ENCODE results near the gene UBE4A. TPM values are rescaled to one million over a fixed set of nuclear protein-coding genes. Genes with fewer than 3 reads are reported as not detected.

Gene UBE4A
- total RNA-seq, 2 experiments from 2014 or later, result 54.0 to 55.7 TPM

DNA sequence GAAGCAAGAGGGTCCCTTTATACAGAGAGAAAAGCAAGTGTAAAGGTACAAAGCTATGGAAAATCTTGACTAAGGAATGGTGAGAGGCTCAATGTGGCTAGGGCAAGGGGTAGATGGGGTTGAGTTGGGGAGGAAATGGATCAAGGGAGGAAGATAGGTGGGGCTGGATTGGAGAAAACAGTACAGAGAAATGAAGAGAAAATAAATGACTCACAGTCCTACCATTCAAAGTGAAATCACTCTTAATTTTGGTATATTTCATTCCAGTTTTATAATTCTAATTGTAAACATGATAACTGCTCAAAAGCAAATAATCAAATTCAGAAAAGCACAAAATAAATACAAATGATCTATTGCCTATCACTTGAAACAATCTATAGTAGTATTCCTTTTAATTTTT, 16.6 kb downstream of the UBE4A start:
- CTCF ChIA-PET, result interaction anchor here (1.1 kb wide), 1 partner anchor 14 kb away, joined by 3 read pairs; no protein-coding TSS in a partner anchor

DNA sequence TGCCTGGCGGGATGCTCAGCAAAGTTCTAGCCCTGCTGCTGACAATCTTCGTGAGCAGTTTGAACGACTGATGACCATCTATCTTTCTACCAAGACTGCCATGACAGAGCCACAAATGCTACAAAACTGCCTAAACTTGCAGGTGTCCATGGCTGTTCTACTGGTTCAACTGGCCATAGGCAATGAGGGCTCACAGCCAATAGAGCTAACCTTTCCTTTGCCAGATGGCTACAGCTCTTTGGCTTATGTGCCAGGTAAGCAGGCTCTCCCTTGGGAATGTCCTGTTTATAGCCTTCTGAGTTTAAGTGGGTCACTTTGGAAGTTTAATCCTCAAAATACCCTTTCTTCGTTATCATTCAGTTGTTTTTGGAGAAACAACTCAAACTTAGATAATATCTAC, 20.1 kb downstream of the UBE4A start:
- ChIA-PET CTCF (interaction anchor here (0.7 to 1.2 kb wide), 6 partner anchors 14 to 110 kb away, joined by 3 to 4 read pairs (median 4); no protein-coding TSS in a partner anchor), POLR2A (interaction anchor here (0.6 to 0.8 kb wide), 2 partner anchors 19 to 28 kb away, joined by 3 to 4 read pairs; no protein-coding TSS in a partner anchor)

More for the DNA sequence above, 16.6 kb downstream of the UBE4A start:
- POLR2A ChIA-PET, result interaction anchor here (0.6 kb wide), 1 partner anchor 35 kb away, joined by 3 read pairs; no protein-coding TSS in a partner anchor

DNA sequence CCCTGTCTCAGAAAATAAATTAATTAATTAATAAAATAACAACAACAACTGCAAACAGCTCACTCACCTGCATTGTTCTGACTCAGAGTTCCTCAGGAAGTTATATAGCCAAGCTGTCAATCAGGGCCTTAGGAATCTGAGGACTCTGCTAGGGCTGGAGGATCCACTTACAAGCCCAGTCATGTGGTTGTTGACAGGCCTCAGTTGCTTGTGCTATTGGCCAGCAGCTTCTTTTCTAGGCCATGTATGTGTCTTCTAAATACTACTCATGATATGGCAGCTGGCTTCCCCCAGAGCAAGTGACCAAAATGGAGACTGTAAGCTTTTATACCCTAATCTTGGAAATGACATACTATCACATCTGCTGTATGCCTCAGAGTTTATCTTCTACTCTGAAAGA, 21.2 kb downstream of the UBE4A start:
- CTCF ChIA-PET, result interaction anchor here (1.1 kb wide), 1 partner anchor 18 kb away, joined by 3 read pairs; no protein-coding TSS in a partner anchor
- POLR2A ChIA-PET, result interaction anchor here (0.6 kb wide), 1 partner anchor 16 kb away, joined by 4 read pairs; no protein-coding TSS in a partner anchor

DNA sequence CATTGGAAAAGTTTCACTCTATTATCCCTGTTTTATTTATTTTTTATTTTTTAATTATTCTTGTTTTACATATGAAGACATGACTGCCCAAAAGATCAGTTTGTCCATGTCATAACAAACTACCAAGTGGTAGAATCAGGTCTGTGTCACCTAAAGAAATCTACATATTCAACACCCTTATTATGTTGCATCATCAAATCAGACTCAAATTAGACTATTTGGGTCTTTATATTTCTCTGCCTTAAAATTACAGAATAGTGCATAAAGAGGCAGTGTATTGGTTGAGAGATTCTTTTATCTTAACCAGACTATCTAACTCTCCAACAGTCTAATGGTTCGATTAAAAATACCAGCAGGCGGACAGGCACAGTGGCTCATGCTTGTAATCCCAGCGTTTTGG, 23.6 kb downstream of the UBE4A start:
- CTCF ChIA-PET, result interaction anchor here (0.6 kb wide), 1 partner anchor 98 kb away, joined by 3 read pairs; no protein-coding TSS in a partner anchor
- POLR2A ChIA-PET, result interaction anchor here (0.6 kb wide), 1 partner anchor 414 kb away, joined by 8 read pairs; no protein-coding TSS in a partner anchor

DNA sequence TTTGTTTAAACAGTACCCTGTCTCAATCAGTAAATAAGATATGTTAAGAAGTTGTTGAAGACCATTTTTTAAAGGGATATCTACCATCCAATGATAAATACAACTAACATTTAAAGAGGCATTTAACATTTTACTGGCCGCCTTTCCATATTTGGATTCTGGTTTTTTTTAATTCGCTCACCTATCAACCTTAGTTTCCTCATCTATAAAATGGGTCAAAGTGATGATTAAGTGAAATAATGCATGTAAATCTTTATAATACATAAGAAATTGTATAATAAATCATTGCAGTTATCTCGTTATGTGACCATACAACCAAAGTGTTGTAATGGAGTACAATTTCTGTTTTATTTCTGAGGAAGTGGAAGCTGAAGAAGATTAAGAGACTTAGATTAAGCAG, 24.3 kb downstream of the UBE4A start:
- POLR2A ChIA-PET, result no interaction called here
- CTCF ChIA-PET, result no interaction called here

DNA sequence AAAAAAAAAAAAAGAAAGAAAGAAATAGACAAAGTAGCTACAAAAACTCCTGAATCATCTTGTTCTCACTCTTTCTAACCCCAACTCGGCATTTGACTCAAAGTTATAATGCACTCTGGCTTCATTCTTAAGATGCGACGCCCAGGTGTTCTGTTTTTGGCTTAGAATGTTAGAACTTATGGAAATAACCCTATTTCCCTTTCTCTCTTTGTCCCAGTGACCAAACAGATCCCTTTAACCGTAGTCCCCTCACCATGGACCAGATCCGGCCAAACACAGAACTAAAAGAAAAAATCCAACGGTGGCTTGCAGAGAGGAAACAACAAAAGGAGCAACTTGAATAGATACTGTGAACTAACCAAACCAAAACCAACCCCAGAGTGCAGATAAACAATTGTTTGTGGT, 36.7 kb downstream of the UBE4A start:
- ChIA-PET POLR2A (interaction anchor here (0.6 to 1.1 kb wide), 3 partner anchors 9 to 618 kb away, joined by 3 to 4 read pairs (median 4); no protein-coding TSS in a partner anchor), CTCF (no interaction called here)

DNA sequence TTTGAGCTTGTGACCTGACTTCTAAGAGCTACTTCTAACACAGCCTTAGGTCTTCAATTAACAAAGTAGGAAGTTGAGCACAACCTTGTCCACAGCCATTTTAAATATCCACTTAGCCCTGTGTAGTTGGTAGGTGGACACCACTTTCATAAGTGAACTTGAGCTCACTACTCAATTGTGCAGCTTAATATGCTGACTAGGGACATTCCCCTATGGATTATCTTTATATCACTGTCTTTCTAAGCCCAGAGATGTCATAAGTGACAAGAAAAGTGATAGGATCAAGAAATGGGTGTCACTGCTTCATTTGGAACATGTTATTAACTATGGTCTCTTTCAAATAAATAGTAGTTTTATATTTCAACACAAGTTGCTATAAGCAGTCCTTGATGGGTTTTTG, 38.0 kb downstream of the UBE4A start:
- POLR2A ChIA-PET, result interaction anchor here (0.6 kb wide), 1 partner anchor 133 kb away, joined by 3 read pairs; no protein-coding TSS in a partner anchor
- CTCF ChIA-PET, result interaction anchor here (1.6 to 1.8 kb wide), 2 partner anchors 17 to 45 kb away, joined by 3 to 5 read pairs; no protein-coding TSS in a partner anchor

DNA sequence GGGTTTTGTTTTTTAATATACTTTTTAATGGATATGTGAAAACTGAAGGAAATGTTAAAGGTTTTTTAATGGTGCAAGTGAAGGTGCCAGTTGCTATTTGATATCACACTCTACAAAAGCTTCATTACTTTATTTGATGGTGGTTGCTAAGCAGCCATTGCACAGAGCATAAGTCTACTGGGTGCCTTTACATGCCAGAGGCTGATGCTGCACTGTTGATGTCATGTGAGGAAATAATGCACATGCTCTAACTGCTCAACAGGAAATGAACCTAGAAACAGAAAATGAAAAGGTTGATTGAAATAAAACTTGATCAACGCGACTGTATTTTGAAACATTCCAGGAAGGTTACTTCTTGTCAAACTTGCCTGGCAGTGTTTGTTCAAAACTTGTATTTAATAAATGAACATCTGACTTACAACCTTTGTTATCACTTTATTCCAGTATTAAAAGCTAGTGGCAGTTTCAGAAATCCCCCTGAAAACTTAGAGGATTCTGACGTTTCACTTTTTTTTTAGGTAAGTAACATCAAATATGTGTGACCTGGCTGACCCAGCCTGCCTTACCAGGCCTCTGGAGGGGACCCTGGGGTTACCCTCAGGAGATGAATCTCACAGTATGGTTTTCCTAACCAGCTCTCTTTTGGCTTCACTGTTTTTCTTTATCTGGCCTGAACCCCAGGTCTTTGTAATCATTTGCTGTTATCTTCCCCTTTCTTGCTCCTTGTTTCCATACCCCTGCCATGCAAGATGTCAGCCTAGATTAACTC, 39.6 kb downstream of the UBE4A start:
- ChIA-PET CTCF (interaction anchor here (0.8 to 1.8 kb wide), 5 partner anchors 13 to 76 kb away, joined by 3 to 5 read pairs (median 3); no protein-coding TSS in a partner anchor), POLR2A (interaction anchor here (0.5 to 1.1 kb wide), 3 partner anchors 19 to 200 kb away, joined by 4 to 5 read pairs (median 4); partner anchors contain the start of gene KMT2A)

DNA sequence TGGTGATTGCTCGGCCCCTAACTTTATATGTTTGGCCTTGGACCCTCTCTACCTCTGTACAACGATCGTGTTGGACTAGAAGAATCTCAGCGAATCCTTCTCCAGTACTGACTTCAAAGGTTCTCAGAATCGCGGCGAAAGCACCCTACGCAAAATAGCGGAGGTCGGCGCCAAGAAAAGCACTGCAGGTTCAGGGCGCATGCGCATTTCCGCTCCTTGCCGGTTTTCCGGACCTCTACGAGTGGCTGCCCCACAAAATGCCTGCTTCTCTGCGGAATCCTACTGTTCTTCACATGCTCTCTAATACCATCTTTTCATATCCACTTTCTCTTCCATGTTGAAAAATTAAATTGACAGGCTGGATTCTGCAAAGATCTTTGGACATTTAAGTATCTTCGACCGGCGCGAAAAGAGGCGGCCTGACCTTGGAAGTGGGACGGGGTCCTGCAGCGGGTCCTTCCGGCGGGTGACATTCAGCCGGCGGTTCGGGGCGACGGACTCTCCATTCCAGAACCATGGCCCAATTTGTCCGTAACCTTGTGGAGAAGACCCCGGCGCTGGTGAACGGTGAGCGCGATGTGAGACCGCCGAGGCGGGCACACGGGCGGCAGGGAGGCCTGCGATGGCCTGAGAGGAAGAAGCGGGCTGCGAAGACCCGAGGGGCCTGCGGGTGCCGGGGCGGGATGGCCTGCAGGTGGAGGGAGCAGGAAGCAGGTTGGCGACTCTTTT, 41.9 kb downstream of the UBE4A start, which contains the start of gene ATP5MG:
Gene ATP5MG (plus strand): TSS at position 456 of the 729 bp plus-strand sequence. CDS start 60 bp downstream, at position 516.
- POLR2A ChIA-PET, result interaction anchor here (0.5 to 1.5 kb wide), 3 partner anchors 34 to 46 kb away, joined by 3 to 7 read pairs (median 3); no protein-coding TSS in a partner anchor

DNA sequence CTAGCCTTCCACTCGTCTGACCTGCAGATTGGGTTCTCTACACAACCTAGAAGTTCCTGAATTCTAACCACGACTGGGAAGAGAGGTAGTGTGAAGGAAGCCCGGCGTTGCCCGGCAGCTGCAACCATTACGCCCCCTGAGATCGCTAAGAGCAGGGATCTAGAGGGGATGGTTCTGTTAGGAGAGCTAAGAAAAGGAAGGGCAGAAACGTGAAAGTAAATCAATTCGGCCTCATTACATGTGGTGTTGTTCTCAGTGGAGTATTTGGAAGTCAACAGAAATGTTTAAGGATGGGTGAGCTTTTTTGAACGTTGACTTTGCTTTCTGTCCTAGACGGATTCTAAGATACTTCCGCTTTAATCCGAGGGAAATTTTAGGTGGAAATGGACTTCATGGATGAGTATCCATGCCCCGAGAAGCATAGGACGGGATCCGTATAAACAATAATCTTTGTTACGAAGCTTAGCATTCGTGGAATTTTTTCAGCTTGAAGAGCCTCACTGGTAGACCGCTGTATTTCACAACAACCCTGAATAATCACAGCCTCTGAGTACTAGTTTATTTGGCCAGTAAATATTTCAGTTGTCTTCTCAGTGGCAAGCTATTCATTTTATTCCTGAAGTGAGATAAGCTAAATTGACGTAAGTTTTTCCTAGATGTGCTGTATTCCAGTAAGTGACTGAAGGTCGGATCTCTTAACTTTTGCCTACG, 42.6 kb downstream of the UBE4A start:
- ChIA-PET CTCF (interaction anchor here (0.6 to 1.3 kb wide), 6 partner anchors 10 to 193 kb away, joined by 3 to 6 read pairs (median 3); no protein-coding TSS in a partner anchor), POLR2A (interaction anchor here (0.5 to 1.5 kb wide), 4 partner anchors 33 to 46 kb away, joined by 3 to 7 read pairs (median 3); partner anchors contain the start of gene UBE4A)

More for the DNA sequence above, 41.9 kb downstream of the UBE4A start, which contains the start of gene ATP5MG:
- CTCF ChIA-PET, result interaction anchor here (0.6 to 1.6 kb wide), 6 partner anchors 11 to 107 kb away, joined by 3 to 6 read pairs (median 4); no protein-coding TSS in a partner anchor

DNA sequence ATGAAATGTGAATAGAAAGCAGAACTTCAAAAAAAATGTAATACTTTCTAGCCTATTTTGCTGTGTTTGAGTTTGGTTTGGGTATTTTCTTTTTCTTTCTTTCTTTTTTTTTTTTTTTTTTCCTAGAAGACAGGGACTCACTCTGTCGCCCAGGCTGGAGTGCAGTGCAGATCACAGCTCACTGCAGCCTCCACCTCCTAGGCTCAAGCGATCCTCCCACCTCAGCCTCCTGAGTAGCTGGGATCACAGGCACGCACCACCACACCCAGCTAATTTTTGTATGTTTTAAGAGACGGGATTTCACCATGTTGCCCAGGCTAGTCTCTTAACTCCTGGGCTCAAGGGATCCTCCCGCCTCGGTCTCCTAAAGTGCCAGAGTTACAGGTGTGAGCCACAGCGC, 43.2 kb downstream of the UBE4A start:
- POLR2A ChIA-PET, result interaction anchor here (0.7 to 1.5 kb wide), 2 partner anchors 33 to 43 kb away, joined by 3 to 7 read pairs; partner anchors contain the start of gene UBE4A
- CTCF ChIA-PET, result interaction anchor here (0.8 to 1.3 kb wide), 5 partner anchors 10 to 192 kb away, joined by 3 to 6 read pairs (median 3); no protein-coding TSS in a partner anchor

DNA sequence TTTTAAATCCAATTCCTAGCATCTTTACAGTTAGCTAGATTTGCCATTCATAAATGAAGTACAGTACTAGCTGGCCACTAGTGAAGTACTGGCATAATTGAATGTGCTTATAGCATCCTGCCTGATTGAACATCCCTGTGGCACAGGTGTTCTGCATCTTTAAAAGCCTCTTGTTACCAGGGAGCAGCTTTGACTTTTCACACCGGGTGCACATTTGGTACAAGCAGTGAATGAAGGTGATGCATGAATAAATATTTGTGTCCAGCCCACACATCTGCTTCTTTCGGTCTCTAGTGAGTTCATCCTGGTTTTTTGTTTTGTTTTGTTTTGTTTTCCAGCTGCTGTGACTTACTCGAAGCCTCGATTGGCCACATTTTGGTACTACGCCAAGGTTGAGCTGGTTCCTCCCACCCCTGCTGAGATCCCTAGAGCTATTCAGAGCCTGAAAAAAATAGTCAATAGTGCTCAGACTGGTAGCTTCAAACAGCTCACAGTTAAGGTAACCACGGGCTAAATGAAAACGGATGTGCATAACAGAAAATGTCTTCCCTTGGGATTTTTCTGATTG, 47.3 kb downstream of the UBE4A start:
- POLR2A ChIA-PET, result interaction anchor here (0.8 kb wide), 2 partner anchors 30 to 83 kb away, joined by 3 read pairs; partner anchors contain the start of gene KMT2A
- CTCF ChIA-PET, result no interaction called here

DNA sequence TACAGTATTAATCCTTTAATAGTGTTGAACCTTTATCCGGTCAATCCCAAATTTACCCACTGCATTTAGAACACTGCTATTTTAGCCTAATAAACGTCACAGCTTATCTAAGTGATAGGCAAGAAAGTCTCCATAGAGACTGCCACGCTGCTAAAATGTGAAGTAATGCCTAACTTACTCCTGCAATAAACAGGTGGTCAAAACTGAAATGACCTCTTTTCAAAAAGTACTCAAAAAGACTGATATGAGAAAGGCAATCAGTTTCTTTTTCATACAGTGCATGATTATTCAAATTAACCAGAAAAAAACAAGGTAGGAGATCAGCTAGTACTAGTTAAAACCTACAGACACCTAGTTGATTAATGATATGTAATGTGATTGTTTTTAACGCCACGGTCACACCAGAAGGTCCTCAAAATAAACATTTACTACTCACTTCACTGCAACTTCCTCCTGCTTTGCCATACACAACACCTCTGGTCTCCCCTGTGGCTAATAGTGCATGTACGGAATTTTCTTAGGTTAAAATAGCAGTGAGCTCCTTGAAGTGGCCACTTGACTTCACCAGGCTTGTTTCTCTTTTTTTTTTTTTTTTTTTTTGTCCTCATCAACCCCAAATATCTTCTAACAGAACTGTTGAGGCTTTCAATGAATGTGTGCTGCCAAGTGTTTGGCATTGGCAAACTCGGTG, 50.8 kb downstream of the UBE4A start:
- ChIA-PET POLR2A (interaction anchor here (0.6 kb wide), 2 partner anchors 16 to 38 kb away, joined by 5 to 10 read pairs; no protein-coding TSS in a partner anchor), CTCF (interaction anchor here (0.6 to 0.7 kb wide), 2 partner anchors 19 to 197 kb away, joined by 3 to 4 read pairs; partner anchors contain the start of gene PHLDB1)

DNA sequence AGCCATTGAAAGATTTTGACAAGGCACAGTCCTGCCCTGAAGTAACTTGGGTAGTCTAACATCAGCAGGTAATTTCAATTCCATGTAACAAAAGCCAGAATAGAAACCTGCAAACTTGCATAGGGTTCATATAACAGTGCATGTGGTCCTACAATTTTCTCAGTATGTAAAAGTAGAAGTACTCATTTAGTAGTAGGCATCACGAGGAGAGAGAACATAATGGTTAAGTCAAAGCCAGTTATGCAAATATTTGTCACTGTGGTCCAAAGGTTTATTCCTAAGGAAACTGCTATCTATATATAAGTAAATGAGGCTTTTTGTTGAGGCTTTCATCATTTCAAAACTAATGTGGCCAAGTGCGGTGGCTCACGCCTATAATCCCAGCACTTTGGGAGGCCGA, 52.1 kb downstream of the UBE4A start:
- CTCF ChIA-PET, result no interaction called here
- POLR2A ChIA-PET, result interaction anchor here (0.6 to 0.7 kb wide), 3 partner anchors 23 to 37 kb away, joined by 3 to 5 read pairs (median 4); no protein-coding TSS in a partner anchor

DNA sequence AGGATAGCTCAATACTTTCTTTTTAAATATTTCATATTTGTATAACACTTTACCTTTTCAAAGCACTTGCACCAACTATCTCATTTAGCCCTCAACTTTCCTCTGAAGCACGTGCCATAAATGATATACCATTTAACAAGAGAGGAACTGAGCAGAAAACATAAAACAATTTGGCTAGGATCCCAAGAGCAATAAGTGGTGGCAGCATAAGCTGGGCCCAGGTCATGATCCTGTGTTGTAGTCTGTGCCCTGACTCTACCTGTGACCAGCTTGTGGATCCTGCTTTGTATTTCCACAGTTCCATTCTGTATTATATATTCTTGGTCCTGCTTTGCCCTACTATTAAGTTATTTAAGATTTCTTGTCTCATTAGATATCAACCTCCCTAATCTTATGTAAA, 53.5 kb downstream of the UBE4A start:
- CTCF ChIA-PET, result interaction anchor here (0.6 to 1.1 kb wide), 3 partner anchors 11 to 365 kb away, joined by 3 read pairs; no protein-coding TSS in a partner anchor

DNA sequence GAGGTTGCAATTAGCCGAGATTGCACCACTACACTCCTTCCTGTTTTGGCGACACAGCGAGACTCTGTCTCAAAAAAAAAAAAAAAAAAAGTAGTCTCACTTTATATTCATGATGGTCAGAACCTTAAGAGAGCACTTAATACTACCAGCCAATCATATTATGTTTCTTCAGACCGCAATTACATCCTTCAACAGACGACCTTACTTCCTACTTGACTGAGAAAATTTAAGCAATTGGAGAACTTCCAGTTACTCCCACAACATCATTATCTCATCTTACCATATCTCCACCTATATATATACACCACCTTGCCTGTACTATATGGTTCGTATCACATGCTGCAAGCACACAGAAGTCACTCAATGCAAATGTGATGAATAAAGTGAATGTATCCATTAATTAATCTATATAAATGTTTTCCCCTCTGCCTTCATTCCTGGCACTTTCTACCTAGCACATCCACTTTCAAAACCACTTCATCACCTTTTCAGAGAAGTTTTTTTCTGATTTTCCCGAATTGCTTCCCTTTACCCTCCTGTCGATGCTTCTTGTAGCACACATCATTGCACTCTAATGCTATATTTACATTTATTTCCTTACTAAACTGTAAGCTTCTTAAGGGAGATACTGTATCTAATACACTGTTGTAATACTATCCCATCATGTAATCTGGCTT, 55.8 kb downstream of the UBE4A start:
- ChIA-PET CTCF (interaction anchor here (1.1 kb wide), 1 partner anchor 10 kb away, joined by 3 read pairs; no protein-coding TSS in a partner anchor), POLR2A (interaction anchor here (0.6 kb wide), 1 partner anchor 684 kb away, joined by 4 read pairs; no protein-coding TSS in a partner anchor)

More for the DNA sequence above, 53.5 kb downstream of the UBE4A start:
- POLR2A ChIA-PET, result interaction anchor here (0.7 kb wide), 2 partner anchors 27 to 71 kb away, joined by 7 to 8 read pairs; no protein-coding TSS in a partner anchor
